ENCODE results near the gene FAM174A.

FAM174A gene

DNA sequence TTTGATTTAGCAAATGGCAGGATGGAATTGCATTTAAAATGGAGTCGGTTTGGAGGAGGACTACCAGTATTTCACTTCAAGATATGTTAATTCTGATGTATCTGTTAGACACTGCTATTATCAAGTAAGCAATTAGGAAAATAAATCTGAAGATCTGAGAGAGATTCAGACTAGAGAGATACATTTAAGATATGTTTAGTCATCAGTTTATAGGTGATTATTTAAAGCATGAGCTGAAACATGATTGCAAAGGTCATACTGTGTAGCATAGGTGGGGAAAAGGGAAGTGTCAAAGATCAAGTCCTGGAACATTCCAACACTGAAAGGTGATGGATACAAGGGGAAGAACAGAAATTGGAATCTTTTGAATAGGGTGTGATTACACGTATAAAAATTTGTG is 79.1 kb downstream of the FAM174A start:
- TF ChIP-seq, protein P1, sequence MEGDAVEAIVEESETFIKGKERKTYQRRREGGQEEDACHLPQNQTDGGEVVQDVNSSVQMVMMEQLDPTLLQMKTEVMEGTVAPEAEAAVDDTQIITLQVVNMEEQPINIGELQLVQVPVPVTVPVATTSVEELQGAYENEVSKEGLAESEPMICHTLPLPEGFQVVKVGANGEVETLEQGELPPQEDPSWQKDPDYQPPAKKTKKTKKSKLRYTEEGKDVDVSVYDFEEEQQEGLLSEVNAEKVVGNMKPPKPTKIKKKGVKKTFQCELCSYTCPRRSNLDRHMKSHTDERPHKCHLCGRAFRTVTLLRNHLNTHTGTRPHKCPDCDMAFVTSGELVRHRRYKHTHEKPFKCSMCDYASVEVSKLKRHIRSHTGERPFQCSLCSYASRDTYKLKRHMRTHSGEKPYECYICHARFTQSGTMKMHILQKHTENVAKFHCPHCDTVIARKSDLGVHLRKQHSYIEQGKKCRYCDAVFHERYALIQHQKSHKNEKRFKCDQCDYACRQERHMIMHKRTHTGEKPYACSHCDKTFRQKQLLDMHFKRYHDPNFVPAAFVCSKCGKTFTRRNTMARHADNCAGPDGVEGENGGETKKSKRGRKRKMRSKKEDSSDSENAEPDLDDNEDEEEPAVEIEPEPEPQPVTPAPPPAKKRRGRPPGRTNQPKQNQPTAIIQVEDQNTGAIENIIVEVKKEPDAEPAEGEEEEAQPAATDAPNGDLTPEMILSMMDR (IDR thresholded peaks at IDR 0.05; ENCODE audit: low read depth, low read length), result no peak
- H3K4me3 ChIP-seq (ENCODE audit: low read depth, low read length), result no peak overlapping the region

DNA sequence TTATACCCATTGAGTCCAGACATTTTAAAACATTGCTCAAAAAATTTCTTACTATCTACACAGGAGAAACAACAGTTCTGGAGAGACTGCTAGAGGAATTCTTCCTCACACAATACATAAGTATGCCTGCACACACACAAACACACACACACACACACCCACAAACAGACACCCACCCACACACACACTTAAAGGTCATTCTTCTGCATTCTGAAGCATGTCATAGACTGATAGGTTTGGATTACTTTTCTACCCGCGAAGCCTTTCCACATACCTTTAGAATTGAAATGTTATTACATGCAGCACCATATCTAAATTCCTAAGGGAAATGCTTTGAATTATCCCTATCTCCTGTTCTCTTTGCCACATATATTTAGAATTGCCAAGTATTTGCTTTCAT is 80.2 kb downstream of the FAM174A start:
- H3K4me3 ChIP-seq (ENCODE audit: low read depth, low read length), result no peak overlapping the region
- TF ChIP-seq, protein P1 (IDR thresholded peaks at IDR 0.05; ENCODE audit: low read depth, low read length), result no peak

DNA sequence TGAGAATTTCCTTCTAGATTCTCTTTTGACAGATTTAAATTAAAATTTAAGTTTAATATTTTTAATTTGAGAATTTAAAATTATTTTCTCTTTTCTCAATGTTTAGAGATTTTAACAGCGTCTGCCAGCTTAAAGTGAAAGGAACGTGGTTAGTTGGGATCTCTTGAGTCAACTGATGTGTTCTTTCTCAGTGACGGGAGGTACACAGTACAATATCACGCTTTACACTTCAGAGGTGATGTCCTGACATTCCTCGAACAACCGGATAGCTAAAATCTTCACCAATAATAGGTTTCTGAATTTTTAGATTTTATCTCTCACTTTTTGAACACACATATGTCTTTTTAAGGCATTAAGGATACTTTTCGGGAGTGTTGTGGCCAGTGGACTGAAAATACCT is 81.1 kb downstream of the FAM174A start:
- TF ChIP-seq, protein P1 (IDR thresholded peaks at IDR 0.05; ENCODE audit: low read depth, low read length), result no peak

DNA sequence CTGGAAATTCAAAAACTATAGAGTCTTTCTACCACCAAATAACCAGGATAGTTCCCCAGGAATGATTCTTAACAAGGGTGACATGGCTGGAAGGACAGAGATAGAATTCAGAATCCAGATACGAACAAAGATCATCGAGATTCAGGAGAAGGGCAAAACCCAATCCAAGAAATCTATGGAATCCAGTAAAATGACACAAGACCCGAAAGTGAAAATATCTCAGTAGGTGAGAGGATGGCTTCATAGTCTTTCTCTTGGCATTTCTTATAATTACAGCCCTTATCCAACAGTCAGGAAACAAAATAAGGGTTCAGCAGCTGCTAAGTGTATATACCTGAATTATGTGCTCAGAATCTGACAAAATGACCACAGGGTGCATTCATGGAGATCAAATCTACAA is 81.8 kb downstream of the FAM174A start:
- TF ChIP-seq, protein P1 (IDR thresholded peaks at IDR 0.05; ENCODE audit: low read depth, low read length), result no peak
- H3K4me3 ChIP-seq (ENCODE audit: low read depth, low read length), result no peak overlapping the region

More for the DNA sequence above, 81.1 kb downstream of the FAM174A start:
- no peak overlapping the region for H3K4me3 ChIP-seq (ENCODE audit: low read depth, low read length)

DNA sequence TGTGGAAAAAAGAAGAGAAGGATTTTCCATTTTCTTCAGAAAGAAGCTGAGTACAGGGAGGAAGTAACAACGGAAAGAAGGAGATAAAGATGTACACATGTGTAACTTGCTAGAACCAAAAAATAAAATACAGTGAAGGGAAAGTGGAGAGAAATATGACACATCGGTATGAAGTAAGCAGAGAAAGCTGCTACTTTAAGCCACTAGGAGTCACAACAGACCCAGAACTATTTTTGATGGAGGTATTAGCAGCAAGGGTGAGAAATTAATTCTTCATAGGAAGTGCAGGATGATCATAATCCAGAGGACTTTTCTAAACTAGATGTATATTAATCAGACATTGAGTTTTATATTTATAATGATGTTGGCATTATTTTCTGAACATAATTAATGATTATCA is 88.5 kb downstream of the FAM174A start:
- TF ChIP-seq, protein P1 (IDR thresholded peaks at IDR 0.05; ENCODE audit: low read depth, low read length), result no peak
- H3K4me3 ChIP-seq (ENCODE audit: low read depth, low read length), result no peak overlapping the region

DNA sequence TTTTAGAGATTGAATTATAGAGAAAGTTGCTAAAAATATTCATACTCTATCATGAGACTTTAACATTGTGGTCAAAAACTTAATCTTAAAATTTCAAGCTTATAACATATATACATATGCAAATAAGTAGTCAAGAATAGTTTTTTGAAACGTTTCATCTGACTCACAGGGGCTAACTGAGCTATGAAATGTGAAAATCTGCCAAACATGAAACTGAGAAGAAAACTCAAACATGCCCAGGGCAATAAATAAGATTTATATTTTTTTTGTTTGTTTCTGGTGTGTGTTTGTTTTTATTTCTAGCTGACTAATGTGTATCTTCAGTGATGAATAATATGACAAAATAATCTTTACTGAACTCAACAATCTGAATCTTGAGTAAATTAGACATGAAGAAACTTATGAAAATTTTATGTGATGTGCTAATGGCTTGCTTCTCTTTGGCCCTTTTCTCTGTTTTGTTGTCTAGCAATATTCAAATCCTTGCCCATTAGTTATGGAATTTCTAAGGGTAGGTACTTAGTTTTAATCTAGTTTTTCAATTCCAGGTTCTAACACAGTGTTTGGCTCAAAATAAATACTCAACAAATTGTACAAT is 99.9 kb downstream of the FAM174A start:
- TF ChIP-seq, protein P1 (IDR thresholded peaks at IDR 0.05; ENCODE audit: low read depth, low read length), result no peak
- no peak overlapping the region for H3K4me3 ChIP-seq (ENCODE audit: low read depth, low read length)
